SK-N-SH (cell line): ENCODE results near the gene PROKR1. TPM values are rescaled to one million over a fixed set of nuclear protein-coding genes. Genes with fewer than 3 reads are reported as not detected.

Experiments used
- CTCF ChIA-PET: fragments of 300-600, 350-600 bp; formaldehyde crosslinking; extraction: SDS; loops from one replicate; lab custom pipeline; 2021; lab: Yijun Ruan, JAX
- POLR2A ChIA-PET: fragments of 350-600 bp; sonication (Branson Sonifier 250); formaldehyde crosslinking; extraction: SDS; loops from one replicate; lab custom pipeline; 2020; ENCODE audit warnings: antibody characterized with exemption, inconsistent platforms; lab: Yijun Ruan, JAX
- DNase-seq: peaks from one replicate; pipeline ENCODE4 v3.0.0; 2012
- H2AFZ ChIP-seq: fragments of 200-600 bp; sonication (generic); 2 replicates; pipeline ENCODE4 v1.8.1; 2016; ENCODE audit warnings: antibody characterized with exemption, mild to moderate bottlenecking, low read depth
- H3F3A ChIP-seq: fragments of 200-600 bp; sonication (generic); replicated peaks from 2 replicates; pipeline ENCODE3; 2016; ENCODE audit warnings: antibody characterized with exemption, mild to moderate bottlenecking; ENCODE audit not compliant: insufficient read depth
- H3K27ac ChIP-seq, 2 experiments: fragments of 200-500 bp in 1 of 2; fragments of 200-600 bp in 1 of 2; sonication (Bioruptor generic) in 1 of 2; sonication (generic), shearing (Covaris generic) in 1 of 2; 2 replicates each; pipeline versions ENCODE4 v1.5.1 to v1.6.1; 2014 to 2016; ENCODE audit warnings: low read depth in 2 of 2, inconsistent platforms in 1 of 2, low read length in 1 of 2, mild to moderate bottlenecking in 1 of 2, mixed read lengths in 1 of 2
- H3K27me3 ChIP-seq: fragments of 200-600 bp; sonication (generic), shearing (Covaris generic); 2 replicates; pipeline ENCODE4 v1.6.1; 2016; ENCODE audit warnings: mixed run types; ENCODE audit not compliant: insufficient read depth
- H3K36me3 ChIP-seq, 2 experiments: fragments of 200-500 bp in 1 of 2; fragments of 200-600 bp in 1 of 2; sonication (Bioruptor generic) in 1 of 2; sonication (generic) in 1 of 2; replicated peaks in 1 of 2; 2 replicates each; pipeline versions ENCODE3 to v1.5.1; 2014 to 2016; ENCODE audit warnings: low read length in 1 of 2, mild to moderate bottlenecking in 1 of 2; ENCODE audit not compliant: insufficient read depth in 2 of 2, control insufficient read depth in 1 of 2
- H3K4me1 ChIP-seq, 2 experiments: fragments of 200-500 bp in 1 of 2; fragments of 200-600 bp in 1 of 2; sonication (Bioruptor generic) in 1 of 2; sonication (generic), shearing (Covaris generic) in 1 of 2; 2 replicates each; pipeline versions ENCODE4 v1.5.1 to v1.6.1; 2014 to 2016; ENCODE audit warnings: low read depth in 1 of 2, low read length in 1 of 2, mixed run types in 1 of 2; ENCODE audit not compliant: insufficient read depth in 2 of 2, control insufficient read depth in 1 of 2
- H3K4me2 ChIP-seq: fragments of 200-600 bp; sonication (generic), shearing (Covaris generic); 2 replicates; pipeline ENCODE4 v1.6.1; 2017; ENCODE audit warnings: mixed run types
- H3K4me3 ChIP-seq, 2 experiments: fragments of 200-500 bp in 1 of 2; fragments of 200-600 bp in 1 of 2; sonication (Bioruptor generic) in 1 of 2; sonication (generic), shearing (Covaris generic) in 1 of 2; 2 replicates each; pipeline versions ENCODE4 v1.5.1 to v1.8.1; 2014 to 2016; ENCODE audit warnings: low read depth in 2 of 2, inconsistent platforms in 1 of 2, low read length in 1 of 2, mild to moderate bottlenecking in 1 of 2, mixed read lengths in 1 of 2, moderate library complexity in 1 of 2
- H3K79me2 ChIP-seq: fragments of 200-600 bp; sonication (generic); 2 replicates; pipeline ENCODE4 v1.8.1; 2017; ENCODE audit warnings: mild to moderate bottlenecking; ENCODE audit not compliant: insufficient read depth
- H3K9ac ChIP-seq: fragments of 200-600 bp; sonication (generic); 2 replicates; pipeline ENCODE4 v1.6.1; 2017; ENCODE audit warnings: mixed run types
- H3K9me2 ChIP-seq: fragments of 200-600 bp; sonication (generic); 2 replicates; pipeline ENCODE4 v1.6.1; 2017; ENCODE audit warnings: mixed run types
- H3K9me3 ChIP-seq: fragments of 200-600 bp; sonication (generic); 2 replicates; pipeline ENCODE4 v1.6.1; 2017; ENCODE audit warnings: mixed run types, mild to moderate bottlenecking, moderate library complexity
- H4K20me1 ChIP-seq: fragments of 200-600 bp; sonication (generic); 2 replicates; pipeline ENCODE4 v1.6.1; 2017; ENCODE audit warnings: mild to moderate bottlenecking, mixed run types; ENCODE audit not compliant: insufficient read depth
- CTCF ChIP-seq: fragments of 200-600 bp; sonication (generic); IDR thresholded peaks from 2 replicates; pipeline ENCODE4 v1.6.1; 2017; ENCODE audit warnings: antibody characterized with exemption, mild to moderate bottlenecking, moderate library complexity
- GABPA ChIP-seq: IDR thresholded peaks from 2 replicates; pipeline ENCODE4 v1.4.0; 2012; ENCODE audit warnings: low read depth, mild to moderate bottlenecking
- MAX ChIP-seq: IDR thresholded peaks from 2 replicates; pipeline ENCODE4 v1.4.0; 2012; ENCODE audit warnings: low read depth
- NFIC ChIP-seq: IDR thresholded peaks from 2 replicates; pipeline ENCODE4 v1.4.0; 2012; ENCODE audit warnings: borderline replicate concordance
- NRF1 ChIP-seq: IDR thresholded peaks from 2 replicates; pipeline ENCODE4 v1.6.1; 2012; ENCODE audit warnings: low read depth, mild to moderate bottlenecking, low read length
- RFX5 ChIP-seq: IDR thresholded peaks from 2 replicates; pipeline ENCODE4 v1.6.1; 2012; ENCODE audit warnings: mild to moderate bottlenecking, improper control_type of control experiment, low read length
- RXRA ChIP-seq: IDR thresholded peaks from 2 replicates; pipeline ENCODE4 v1.4.0; 2012; ENCODE audit warnings: low read depth, mild to moderate bottlenecking, borderline replicate concordance
- TEAD4 ChIP-seq: IDR thresholded peaks from 2 replicates; pipeline ENCODE4 v1.4.0; 2012; ENCODE audit warnings: mild to moderate bottlenecking, borderline replicate concordance; ENCODE audit not compliant: insufficient read depth
- YY1 ChIP-seq: IDR thresholded peaks from 2 replicates; pipeline ENCODE4 v1.4.0; 2012; ENCODE audit warnings: low read depth, mild to moderate bottlenecking
- WGBS: methylation state at CpG from one replicate; pipeline ENCODE4 v1.1.6; 2017; ENCODE audit warnings: low lambda C conversion rate; 5-methylcytosine and 5-hydroxymethylcytosine counted together
- polyA plus RNA-seq, 3 experiments: library from polyadenylated mRNA; depleted of rRNA; stranded (reverse); fragments of >200 nt; gene quantifications; 2 replicates each; pipeline ENCODE4 v1.2.3, GENCODE V29; 2012

The PROKR1 gene
- polyA plus RNA-seq, 1 of the 3 experiments (the other 2 are of a cell fraction): not detected

GRCh38 chr2:68643874-68644485, 601 bp downstream of the PROKR1 start:
- Histone ChIP-seq H3K9ac (no peak overlapping the region), H3K79me2 (no peaks in the 10 kb centered on the region), H3K36me3 (no peaks in the 10 kb centered on the region), H3K4me1 (no peaks in the 10 kb centered on the region; a peak in 1 of 4 replicates), H3K27ac (no peak overlapping the region), H3K9me2 (no peaks in the 10 kb centered on the region), H3K4me2 (peak overlapping the region; percentile 85), H2AFZ (no peak overlapping the region), H3K9me3 (no peaks in the 10 kb centered on the region), H3F3A (no peaks in the 10 kb centered on the region), H3K4me3 (peak overlapping the region; percentile 49 to 54), H3K27me3 (peaks cover 41% of the 10 kb centered on the region), H4K20me1 (no peaks in the 10 kb centered on the region)
- 46% methylated on average over 11 of the region's 17 CpGs for WGBS
- POLR2A ChIA-PET: no interaction called here
- TF ChIP-seq CTCF: no peak
- no peak for TF ChIP-seq RFX5
- no peak for TF ChIP-seq YY1
- TF ChIP-seq MAX: no peak
- TF ChIP-seq TEAD4: no peak
- peak; percentile 27 for DNase-seq
- CTCF ChIA-PET: interaction anchor here (1.1 to 5.5 kb wide), 8 partner anchors 10 to 281 kb away, joined by 3 to 26 read pairs (median 4); no protein-coding TSS in a partner anchor

GRCh38 chr2:68645523-68645922, 2.1 kb downstream of the PROKR1 start:
- Histone ChIP-seq H3K4me1 (no peaks in the 10 kb centered on the region; a peak in 1 of 4 replicates), H3K4me2 (no peak overlapping the region), H3K9me2 (no peaks in the 10 kb centered on the region), H3K27me3 (peaks cover 41% of the 10 kb centered on the region), H3K27ac (no peak overlapping the region), H2AFZ (no peak overlapping the region), H4K20me1 (no peaks in the 10 kb centered on the region), H3F3A (no peaks in the 10 kb centered on the region), H3K79me2 (no peaks in the 10 kb centered on the region), H3K36me3 (no peaks in the 10 kb centered on the region), H3K4me3 (no peak overlapping the region), H3K9me3 (no peaks in the 10 kb centered on the region), H3K9ac (no peak overlapping the region)
- ChIA-PET CTCF (interaction anchor here (1.1 to 5.5 kb wide), 9 partner anchors 10 to 280 kb away, joined by 3 to 26 read pairs (median 6); no protein-coding TSS in a partner anchor), POLR2A (no interaction called here)
- TF ChIP-seq NRF1: no peak
- no peak for TF ChIP-seq GABPA
- no peak for TF ChIP-seq RXRA
- no peak for TF ChIP-seq CTCF
- TF ChIP-seq RFX5: no peak
- no peak for TF ChIP-seq NFIC
- DNase-seq: no peak
